ENCODE results near the gene UPB1. TPM values are rescaled to one million over a fixed set of nuclear protein-coding genes. Genes with fewer than 3 reads are reported as not detected.

Gene UPB1
- total RNA-seq (ENCODE audit: low replicate concordance), result 0.24 and 1.1 TPM in 2 replicates
- long read RNA-seq, result 0 reads

DNA sequence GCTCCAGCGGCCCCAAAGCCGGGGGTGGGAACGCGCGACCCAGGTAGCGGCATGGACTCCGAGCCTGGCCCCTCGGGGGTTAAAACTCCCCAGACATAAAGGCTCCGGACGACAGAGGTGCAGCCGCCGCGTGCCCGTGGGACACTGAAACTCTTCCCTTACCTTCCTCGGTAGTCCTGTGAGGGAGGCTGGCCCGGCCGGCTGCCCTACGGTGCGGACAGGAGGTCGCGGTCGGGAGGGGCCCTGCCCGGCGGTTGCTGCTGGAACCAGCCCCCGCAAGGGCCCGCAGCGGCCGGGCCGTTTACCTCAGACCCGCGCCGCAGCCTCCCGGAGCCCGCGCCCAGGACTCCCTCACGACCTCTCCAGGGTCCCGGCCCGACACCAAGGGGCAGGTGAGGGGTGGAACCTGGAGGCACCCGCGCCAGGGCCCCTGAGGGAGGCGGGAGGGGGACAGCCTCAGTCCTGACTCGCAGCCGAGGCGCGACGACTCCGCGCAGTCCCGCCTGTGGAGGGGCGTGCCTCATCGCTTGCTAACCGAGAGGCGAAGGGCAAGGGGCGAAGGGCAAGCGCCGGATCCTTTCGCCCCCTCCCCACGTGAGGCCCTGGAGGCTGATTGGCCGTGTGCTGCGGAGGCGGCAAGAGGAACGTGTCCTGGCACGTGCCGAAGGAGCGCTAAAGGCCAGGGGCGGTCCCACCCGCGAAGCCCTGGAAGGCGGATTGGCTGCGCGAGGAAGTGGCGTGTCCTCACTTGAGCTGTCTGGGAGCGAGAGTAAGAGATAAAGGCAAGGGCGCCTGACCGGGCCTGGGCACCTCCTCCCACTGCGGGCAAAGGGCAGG is at the start of gene UPB1:
TSS of gene UPB1 (plus strand) at position 805 of the 837 bp plus-strand sequence. CDS start 72 bp downstream, outside the sequence.
- Mint-ChIP-seq H3K36me3 (no peaks in the 10 kb centered on the region), H3K27me3 (peaks cover 62% of the 10 kb centered on the region), H3K27ac (no peak within 1 kb of the TSS), H3K4me1 (ENCODE audit: unreplicated experiment) (peaks cover 19% of the 10 kb centered on the region), H3K9me3 (peaks cover 5% of the 10 kb centered on the region), H3K4me3 (peak within 1 kb of the TSS; percentile 49)
- DNase-seq (ENCODE audit: extremely low spot score, unreplicated experiment), result no peak
- TF ChIP-seq, protein P1, sequence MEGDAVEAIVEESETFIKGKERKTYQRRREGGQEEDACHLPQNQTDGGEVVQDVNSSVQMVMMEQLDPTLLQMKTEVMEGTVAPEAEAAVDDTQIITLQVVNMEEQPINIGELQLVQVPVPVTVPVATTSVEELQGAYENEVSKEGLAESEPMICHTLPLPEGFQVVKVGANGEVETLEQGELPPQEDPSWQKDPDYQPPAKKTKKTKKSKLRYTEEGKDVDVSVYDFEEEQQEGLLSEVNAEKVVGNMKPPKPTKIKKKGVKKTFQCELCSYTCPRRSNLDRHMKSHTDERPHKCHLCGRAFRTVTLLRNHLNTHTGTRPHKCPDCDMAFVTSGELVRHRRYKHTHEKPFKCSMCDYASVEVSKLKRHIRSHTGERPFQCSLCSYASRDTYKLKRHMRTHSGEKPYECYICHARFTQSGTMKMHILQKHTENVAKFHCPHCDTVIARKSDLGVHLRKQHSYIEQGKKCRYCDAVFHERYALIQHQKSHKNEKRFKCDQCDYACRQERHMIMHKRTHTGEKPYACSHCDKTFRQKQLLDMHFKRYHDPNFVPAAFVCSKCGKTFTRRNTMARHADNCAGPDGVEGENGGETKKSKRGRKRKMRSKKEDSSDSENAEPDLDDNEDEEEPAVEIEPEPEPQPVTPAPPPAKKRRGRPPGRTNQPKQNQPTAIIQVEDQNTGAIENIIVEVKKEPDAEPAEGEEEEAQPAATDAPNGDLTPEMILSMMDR (conservative IDR thresholded peaks at IDR 0.05), result no peak

DNA sequence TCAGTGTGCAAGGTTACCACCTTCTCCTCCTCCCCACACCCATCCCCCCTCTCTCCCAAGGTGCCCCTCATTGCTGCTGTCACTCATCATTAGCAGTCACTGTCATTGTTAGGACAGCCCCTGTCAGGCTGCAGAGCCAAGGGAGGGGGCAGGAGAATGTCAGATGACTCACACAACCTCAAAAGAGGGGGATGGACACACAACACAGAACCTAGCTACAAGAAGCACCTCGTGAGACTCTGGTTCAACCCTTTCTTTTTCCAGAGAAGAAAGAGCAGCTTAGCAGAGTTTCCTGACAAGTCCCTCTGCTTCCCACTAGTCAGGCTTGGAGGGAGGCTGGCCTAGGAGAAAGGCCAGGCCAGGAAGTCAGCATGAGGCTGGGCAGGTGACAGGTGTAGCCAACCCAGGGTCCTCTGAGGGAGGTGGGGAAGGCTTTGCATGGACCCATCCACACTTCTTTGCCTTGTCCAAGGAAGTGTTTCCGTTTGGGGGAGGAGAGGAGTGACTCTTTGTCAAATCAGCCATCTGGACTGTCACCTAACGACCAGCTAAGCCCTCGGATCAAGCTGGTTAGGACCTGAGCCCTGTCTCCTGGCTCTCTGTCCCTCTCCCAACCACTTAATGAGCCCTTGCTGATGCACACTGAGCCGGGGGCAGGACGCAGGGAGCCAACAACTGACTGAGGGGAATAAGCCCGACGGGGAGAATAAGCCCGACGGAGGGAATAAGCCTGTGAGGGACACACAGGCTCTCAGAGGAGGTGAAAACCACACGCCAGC is 49.5 kb upstream of the UPB1 start:
- DNase-seq (ENCODE audit: extremely low spot score, unreplicated experiment), result no peak
- no peak overlapping the region for H3K4me3 Mint-ChIP-seq
- TF ChIP-seq, protein P1 (conservative IDR thresholded peaks at IDR 0.05), result no peak
- peaks cover 43% of the 10 kb centered on the region for H3K4me1 Mint-ChIP-seq (ENCODE audit: unreplicated experiment)
- H3K27me3 Mint-ChIP-seq, result peaks cover 3% of the 10 kb centered on the region
- H3K36me3 Mint-ChIP-seq, result peaks cover 5% of the 10 kb centered on the region
- H3K27ac Mint-ChIP-seq, result no peak overlapping the region
- H3K9me3 Mint-ChIP-seq, result no peaks in the 10 kb centered on the region

DNA sequence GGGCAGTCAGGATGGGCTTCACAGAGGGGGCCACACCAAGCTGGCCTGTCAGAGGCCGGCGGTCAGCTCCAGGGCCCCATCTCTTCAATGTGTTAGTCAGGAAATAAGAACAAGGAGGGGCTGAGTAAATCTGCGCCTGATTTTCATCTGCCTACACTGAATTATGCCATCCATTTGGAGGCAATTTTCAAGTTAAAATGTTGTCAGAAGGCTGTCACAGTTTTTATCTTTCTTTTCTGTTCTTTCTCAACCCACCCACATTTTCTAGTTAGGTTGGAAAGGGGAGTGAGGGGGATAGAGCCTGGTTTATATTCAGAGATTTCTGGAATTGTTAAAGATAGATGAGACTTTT is 48.9 kb upstream of the UPB1 start:
- no peak for DNase-seq (ENCODE audit: extremely low spot score, unreplicated experiment)
- TF ChIP-seq, protein P1 (conservative IDR thresholded peaks at IDR 0.05), result no peak
- Mint-ChIP-seq H3K36me3 (no peaks in the 10 kb centered on the region), H3K9me3 (no peaks in the 10 kb centered on the region), H3K27ac (no peak overlapping the region), H3K4me1 (ENCODE audit: unreplicated experiment) (peaks cover 44% of the 10 kb centered on the region), H3K27me3 (peaks cover 3% of the 10 kb centered on the region), H3K4me3 (no peak overlapping the region)

DNA sequence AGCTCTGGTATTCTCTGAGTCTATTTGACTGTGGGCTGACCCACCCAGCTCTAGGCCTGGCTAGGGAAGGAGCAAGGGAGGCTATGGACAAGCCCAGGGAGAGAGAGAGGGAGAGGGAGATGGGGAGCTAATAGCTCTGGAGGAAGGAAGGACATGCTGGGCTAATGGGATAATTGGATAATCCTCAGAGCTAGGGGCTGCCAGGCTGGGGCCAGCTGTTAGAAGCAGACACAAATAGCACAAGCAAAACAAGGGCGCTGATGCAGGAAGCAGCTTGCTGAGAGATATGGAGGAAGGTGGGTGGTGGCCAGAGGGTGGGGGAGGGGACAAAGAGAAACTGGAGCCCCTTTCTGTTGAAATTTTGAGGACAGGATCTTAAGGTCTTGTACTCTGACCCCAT is 44.5 kb upstream of the UPB1 start:
- Mint-ChIP-seq H3K27ac (no peak overlapping the region), H3K36me3 (no peaks in the 10 kb centered on the region), H3K27me3 (peaks cover 7% of the 10 kb centered on the region), H3K9me3 (no peaks in the 10 kb centered on the region), H3K4me1 (ENCODE audit: unreplicated experiment) (peaks cover 28% of the 10 kb centered on the region), H3K4me3 (peak overlapping the region; percentile 13)
- no peak for DNase-seq (ENCODE audit: extremely low spot score, unreplicated experiment)
- TF ChIP-seq, protein P1 (conservative IDR thresholded peaks at IDR 0.05), result no peak

DNA sequence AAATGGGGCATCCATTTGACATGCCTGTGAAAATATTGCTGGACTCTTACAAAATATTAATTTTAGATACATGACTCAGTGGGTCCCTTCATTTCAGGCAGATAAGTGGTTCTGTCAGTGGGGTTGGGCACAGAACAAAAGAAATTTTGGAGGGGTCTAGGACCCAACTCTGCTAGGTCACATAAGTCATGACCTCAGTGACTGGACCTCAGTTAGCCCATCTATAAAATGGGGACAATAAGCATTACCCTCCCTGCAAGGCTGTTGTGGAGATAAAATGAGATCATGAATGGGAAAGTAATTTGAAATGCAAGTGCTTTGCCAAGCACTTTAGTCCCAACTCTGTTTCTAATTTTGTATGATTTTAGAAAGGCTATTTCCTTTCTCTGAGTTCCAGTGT is 44.0 kb upstream of the UPB1 start:
- H3K4me3 Mint-ChIP-seq, result no peak overlapping the region
- H3K36me3 Mint-ChIP-seq, result no peaks in the 10 kb centered on the region
- TF ChIP-seq, protein P1 (conservative IDR thresholded peaks at IDR 0.05), result no peak
- H3K9me3 Mint-ChIP-seq, result no peaks in the 10 kb centered on the region
- peaks cover 23% of the 10 kb centered on the region for H3K4me1 Mint-ChIP-seq (ENCODE audit: unreplicated experiment)
- no peak overlapping the region for H3K27ac Mint-ChIP-seq
- DNase-seq (ENCODE audit: extremely low spot score, unreplicated experiment), result no peak
- H3K27me3 Mint-ChIP-seq, result peaks cover 7% of the 10 kb centered on the region

Data from type B pancreatic cell (in vitro differentiated cells).